Esophagus muscularis mucosa (tissue), 4 donors: ENCODE data around the gene SKP1. TPM values are rescaled to one million over a fixed set of nuclear protein-coding genes. Genes with fewer than 3 reads are reported as not detected.

ENCODE experiments used
- DNase-seq: peaks from one replicate; pipeline ENCODE4 v3.0.0-alpha.2; 2017; ENCODE audit errors: extremely low spot score
- H3K27ac ChIP-seq, 4 donors: fragments of 200-600 bp; sonication (generic); replicated peaks in 1 of 4; 1 replicate in 3 of 4; 2 replicates in 1 of 4; pipeline ENCODE4 v1.5.1; 2016 to 2019; ENCODE audit warnings: mild to moderate bottlenecking in 1 of 4
- H3K27me3 ChIP-seq, 4 donors: fragments of 200-600 bp; sonication (generic); one replicate each; pipeline versions ENCODE4 v1.5.1 to v1.6.0; 2016 to 2019
- H3K36me3 ChIP-seq, 4 donors: fragments of 200-600 bp; sonication (generic); one replicate each; pipeline ENCODE4 v1.5.1; 2016 to 2019
- H3K4me1 ChIP-seq, 4 donors: fragments of 200-600 bp; sonication (generic); one replicate each; pipeline ENCODE4 v1.5.1; 2016 to 2019
- H3K4me3 ChIP-seq, 4 donors: fragments of 200-600 bp; sonication (generic); 1 replicate in 2 of 4; 2 replicates in 2 of 4; pipeline ENCODE4 v1.5.1; 2016 to 2019; ENCODE audit warnings: mild to moderate bottlenecking in 4 of 4, moderate library complexity in 1 of 4
- H3K9me3 ChIP-seq, 4 donors: fragments of 200-600 bp; sonication (generic); 1 replicate in 3 of 4; 2 replicates in 1 of 4; pipeline ENCODE4 v1.5.1; 2016 to 2019
- EP300 ChIP-seq: sonication (generic); formaldehyde crosslinking; IDR thresholded peaks from one replicate; pipeline ENCODE4 v1.6.1; 2017; ENCODE audit warnings: antibody characterized with exemption
- POLR2A ChIP-seq: fragments of 450-650 bp; IDR thresholded peaks from one replicate; pipeline ENCODE4 v1.6.1; 2017; ENCODE audit warnings: antibody characterized with exemption, moderate library complexity, mild to moderate bottlenecking, low read depth
- POLR2AphosphoS5 ChIP-seq, 2 donors: sonication (generic); formaldehyde crosslinking; IDR thresholded peaks; one replicate each; pipeline ENCODE4 v1.6.1; 2017; ENCODE audit warnings: antibody characterized with exemption in 2 of 2
- WGBS: methylation state at CpG from one replicate; pipeline ENCODE4 v1.1.5; 2018; 5-methylcytosine and 5-hydroxymethylcytosine counted together
- intact Hi-C: fragments of 100-400 bp; cut with DNase I; formaldehyde crosslinking; loops from one replicate; pipeline ENCODE4 v1.15.1; 2023
- total RNA-seq, 4 donors: library from RNA; depleted of rRNA; stranded (reverse); fragments of >200 nt; gene quantifications; one replicate each; pipeline versions ENCODE4 v1.1.0 to v1.2.1, GENCODE V29; 2016
- TF ChIP-seq, protein P1 (sequence below), 3 experiments: fragments of 200-600 bp in 2 of 3; fragments of 450-650 bp in 1 of 3; sonication (generic) in 2 of 3; IDR thresholded peaks; one replicate each; pipeline ENCODE4 v1.5.1; 2017 to 2019; ENCODE audit warnings: antibody characterized with exemption in 3 of 3, mild to moderate bottlenecking in 2 of 3, moderate library complexity in 1 of 3

SKP1 gene
- total RNA-seq, 4 donors from 2014 or later = 170 to 345 (median 322) TPM

DNA sequence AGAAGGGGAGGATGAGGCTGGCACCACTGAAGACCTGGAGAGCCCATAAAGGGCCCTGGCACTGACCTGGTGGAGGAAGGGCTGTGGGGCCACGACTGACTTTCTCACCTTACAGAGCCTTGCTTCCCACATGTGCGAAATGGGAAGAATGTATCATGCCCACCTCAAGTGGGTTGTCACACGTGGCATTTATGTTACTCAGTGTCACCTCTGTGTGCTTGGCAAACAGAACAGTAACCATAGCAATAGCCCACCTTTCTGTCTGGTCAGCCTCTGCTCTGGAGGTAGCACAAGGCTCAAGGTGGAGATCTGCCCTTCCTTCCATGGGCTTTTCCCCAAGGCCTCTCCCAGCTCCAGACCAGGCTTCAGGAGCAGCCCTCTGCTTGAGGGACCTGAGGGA is 45.6 kb downstream of the SKP1 start:
- intact Hi-C loops = no loop called here
- Histone ChIP-seq H3K9me3 (no peaks in the 10 kb centered on the region), H3K4me1 (peaks cover 17 to 34% (median 33%) of the 10 kb centered on the region in 4 donors), H3K36me3 (peaks cover 0 to 71% (median 52%) of the 10 kb centered on the region in 4 donors), H3K4me3 (no peak overlapping the region), H3K27me3 (no peaks in the 10 kb centered on the region), H3K27ac (no peak overlapping the region)
- TF ChIP-seq POLR2A = no peak
- TF ChIP-seq, protein P1, sequence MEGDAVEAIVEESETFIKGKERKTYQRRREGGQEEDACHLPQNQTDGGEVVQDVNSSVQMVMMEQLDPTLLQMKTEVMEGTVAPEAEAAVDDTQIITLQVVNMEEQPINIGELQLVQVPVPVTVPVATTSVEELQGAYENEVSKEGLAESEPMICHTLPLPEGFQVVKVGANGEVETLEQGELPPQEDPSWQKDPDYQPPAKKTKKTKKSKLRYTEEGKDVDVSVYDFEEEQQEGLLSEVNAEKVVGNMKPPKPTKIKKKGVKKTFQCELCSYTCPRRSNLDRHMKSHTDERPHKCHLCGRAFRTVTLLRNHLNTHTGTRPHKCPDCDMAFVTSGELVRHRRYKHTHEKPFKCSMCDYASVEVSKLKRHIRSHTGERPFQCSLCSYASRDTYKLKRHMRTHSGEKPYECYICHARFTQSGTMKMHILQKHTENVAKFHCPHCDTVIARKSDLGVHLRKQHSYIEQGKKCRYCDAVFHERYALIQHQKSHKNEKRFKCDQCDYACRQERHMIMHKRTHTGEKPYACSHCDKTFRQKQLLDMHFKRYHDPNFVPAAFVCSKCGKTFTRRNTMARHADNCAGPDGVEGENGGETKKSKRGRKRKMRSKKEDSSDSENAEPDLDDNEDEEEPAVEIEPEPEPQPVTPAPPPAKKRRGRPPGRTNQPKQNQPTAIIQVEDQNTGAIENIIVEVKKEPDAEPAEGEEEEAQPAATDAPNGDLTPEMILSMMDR (IDR thresholded peaks at IDR 0.05) = no peak
- TF ChIP-seq POLR2AphosphoS5 (IDR thresholded peaks at IDR 0.05) = no peak
- TF ChIP-seq EP300 = no peak
- DNase-seq = no peak
- no CpG with 5 or more reads among the region's 3 CpGs for WGBS

GRCh38 chr5:134130239-134130945 is 46.4 kb downstream of the SKP1 start:
- Histone ChIP-seq H3K9me3 (no peaks in the 10 kb centered on the region), H3K27me3 (no peaks in the 10 kb centered on the region), H3K27ac (no peak overlapping the region), H3K4me1 (peaks cover 25 to 42% (median 41%) of the 10 kb centered on the region in 4 donors), H3K4me3 (no peak overlapping the region), H3K36me3 (peaks cover 0 to 63% (median 44%) of the 10 kb centered on the region in 4 donors)
- intact Hi-C loops = no loop called here
- no peak for DNase-seq
- TF ChIP-seq EP300 (no peak), POLR2A (no peak), POLR2AphosphoS5 (IDR thresholded peaks at IDR 0.05) (no peak)
- TF ChIP-seq, protein P1 (IDR thresholded peaks at IDR 0.05) = no peak
- WGBS = 83% methylated on average over 4 of the region's 8 CpGs

DNA sequence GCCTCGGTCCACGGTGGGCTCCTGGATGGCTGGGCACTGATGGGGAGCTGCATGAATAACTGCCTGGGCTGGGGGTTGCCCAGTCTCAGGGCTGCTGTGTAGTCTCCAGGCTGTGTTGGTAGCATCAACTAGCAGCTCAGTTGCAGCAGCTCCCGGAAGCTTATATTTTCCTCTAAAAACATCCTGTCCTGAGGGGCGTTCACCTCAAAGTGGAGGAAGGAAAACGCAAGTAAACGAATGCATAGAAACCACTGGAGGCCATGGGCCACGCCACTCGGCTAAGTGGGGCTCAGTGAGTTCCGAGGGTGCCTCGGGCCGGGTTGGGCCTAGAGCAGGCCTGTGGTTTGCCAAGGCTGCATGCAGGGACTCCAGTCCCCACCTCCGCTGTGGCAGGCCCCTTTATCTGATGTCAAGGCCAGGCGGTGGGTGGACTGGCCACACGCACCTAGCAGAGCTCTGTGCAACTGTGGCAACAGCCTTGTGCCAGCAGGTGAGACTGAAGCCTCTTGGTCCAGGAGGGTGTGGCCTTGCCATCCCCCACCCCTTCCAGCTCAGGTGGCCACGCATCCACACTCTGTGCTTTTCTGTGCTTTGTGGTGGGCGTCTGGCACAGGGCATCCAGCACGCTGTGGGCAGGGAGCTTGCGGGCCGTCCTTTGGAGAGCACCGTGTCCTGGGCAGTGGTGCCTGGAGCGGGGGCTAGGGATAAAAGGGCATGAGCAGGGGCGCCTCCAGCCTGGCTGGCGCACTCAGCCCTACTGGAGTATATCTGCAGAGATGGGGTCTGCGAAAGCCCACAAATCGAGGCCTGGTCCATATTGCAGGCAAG is 47.1 kb downstream of the SKP1 start:
- H3K4me3 ChIP-seq = no peak overlapping the region
- WGBS = 92% methylated on average over 13 of the region's 25 CpGs
- H3K9me3 ChIP-seq = no peaks in the 10 kb centered on the region
- no peak overlapping the region for H3K27ac ChIP-seq
- TF ChIP-seq EP300 (no peak), POLR2AphosphoS5 (IDR thresholded peaks at IDR 0.05) (no peak), POLR2A (no peak)
- TF ChIP-seq, protein P1 (IDR thresholded peaks at IDR 0.05) = no peak
- H3K36me3 ChIP-seq = peaks cover 0 to 55% (median 37%) of the 10 kb centered on the region in 4 donors
- no peak for DNase-seq
- peaks cover 33 to 49% (median 49%) of the 10 kb centered on the region in 4 donors for H3K4me1 ChIP-seq
- no peaks in the 10 kb centered on the region for H3K27me3 ChIP-seq
- intact Hi-C loops = no loop called here

- intact Hi-C loops = no loop called here
- peak overlapping the region in 2 of 4 donors; percentile 18 to 41 for H3K27ac ChIP-seq
- peaks cover 36 to 57% (median 54%) of the 10 kb centered on the region in 4 donors for H3K4me1 ChIP-seq
- H3K27me3 ChIP-seq = no peaks in the 10 kb centered on the region
- no peaks in the 10 kb centered on the region for H3K9me3 ChIP-seq
- WGBS = 92% methylated on average over 2 of the region's 5 CpGs
- DNase-seq = no peak
- TF ChIP-seq POLR2A = no peak
- no peak for TF ChIP-seq POLR2AphosphoS5 (IDR thresholded peaks at IDR 0.05)
- H3K4me3 ChIP-seq = no peak overlapping the region
- peaks cover 0 to 47% (median 27%) of the 10 kb centered on the region in 4 donors for H3K36me3 ChIP-seq
Measured at GRCh38 chr5:134128648-134128995, 48.1 kb downstream of the SKP1 start.

- Histone ChIP-seq H3K9me3 (no peaks in the 10 kb centered on the region), H3K27ac (peak overlapping the region; percentile 18 to 41 (median 38)), H3K4me3 (peak overlapping the region; percentile 16 to 37 (median 22)), H3K4me1 (peaks cover 36 to 57% (median 54%) of the 10 kb centered on the region in 4 donors), H3K27me3 (no peaks in the 10 kb centered on the region), H3K36me3 (peaks cover 0 to 43% (median 25%) of the 10 kb centered on the region in 4 donors)
- DNase-seq = no peak
- WGBS = 83% methylated on average over 14 of the region's 18 CpGs
- no peak for TF ChIP-seq POLR2A
- TF ChIP-seq POLR2AphosphoS5 (IDR thresholded peaks at IDR 0.05) = no peak
- TF ChIP-seq EP300 = no peak
- TF ChIP-seq, protein P1 (IDR thresholded peaks at IDR 0.05) = no peak
- intact Hi-C loops = no loop called here
Measured at GRCh38 chr5:134127988-134128647, 48.6 kb downstream of the SKP1 start.
